Measurements from ENCODE around the gene B3GAT1. TPM values are rescaled to one million over a fixed set of nuclear protein-coding genes. Genes with fewer than 3 reads are reported as not detected.

B3GAT1 gene
- total RNA-seq, 4 donors from 2014 or later, result 0.14 to 0.16 TPM; not detected in 2

DNA sequence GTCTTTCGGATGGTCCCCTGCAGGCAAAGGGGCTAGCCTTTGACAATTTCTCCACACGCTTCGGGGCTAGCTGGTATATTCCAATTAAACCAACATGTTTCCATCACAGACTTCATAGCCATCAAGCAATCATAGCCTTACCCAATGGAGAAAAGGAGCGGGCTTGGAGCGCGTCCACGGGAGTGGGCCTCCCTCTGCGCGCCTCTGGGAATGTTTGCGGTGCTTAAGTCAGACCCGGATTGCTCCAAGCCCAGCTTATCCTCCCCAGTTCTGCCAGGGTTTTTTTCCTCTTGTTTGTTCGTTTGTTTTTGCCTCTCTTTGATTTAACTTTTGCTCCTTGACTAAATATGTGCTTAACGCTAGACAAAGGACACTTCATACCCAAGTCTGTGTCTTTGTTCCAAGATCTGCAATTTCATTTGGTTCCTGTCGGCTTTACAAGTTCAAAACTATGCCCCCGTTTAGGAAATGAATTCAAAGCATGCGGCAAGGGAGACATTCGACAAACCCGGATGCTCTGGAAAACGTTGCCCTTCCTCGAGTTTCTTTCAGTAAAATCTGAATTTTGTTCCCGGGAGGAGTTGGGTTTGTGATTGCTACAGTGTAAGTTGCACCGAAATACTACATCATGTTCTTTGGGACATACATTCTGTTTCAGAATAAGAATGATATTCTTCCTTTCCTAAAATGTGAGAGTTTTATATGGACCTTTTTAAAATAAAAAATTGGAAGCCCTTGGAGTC, 81.3 kb downstream of the B3GAT1 start:
- WGBS, 2 donors (ENCODE audit: low coverage in 1 of 2), result 44% methylated on average over 4 to 22 of the region's 22 CpGs
- peaks cover 9 to 25% (median 20%) of the 10 kb centered on the region in 4 donors for H3K4me1 ChIP-seq
- H3K27me3 ChIP-seq, result peaks cover 6% of the 10 kb centered on the region
- H3K27ac ChIP-seq, result peak overlapping the region; percentile 37 to 74 (median 63)
- peak overlapping the region in 3 of 4 donors; percentile 26 to 81 (median 64) for H3K4me3 ChIP-seq
- H3K9me3 ChIP-seq, result no peaks in the 10 kb centered on the region
- intact Hi-C loops (cut with DNase I; ENCODE audit: low total_unique reads), result no loop called here
- DNase-seq, result no peak
- TF ChIP-seq, protein P1, sequence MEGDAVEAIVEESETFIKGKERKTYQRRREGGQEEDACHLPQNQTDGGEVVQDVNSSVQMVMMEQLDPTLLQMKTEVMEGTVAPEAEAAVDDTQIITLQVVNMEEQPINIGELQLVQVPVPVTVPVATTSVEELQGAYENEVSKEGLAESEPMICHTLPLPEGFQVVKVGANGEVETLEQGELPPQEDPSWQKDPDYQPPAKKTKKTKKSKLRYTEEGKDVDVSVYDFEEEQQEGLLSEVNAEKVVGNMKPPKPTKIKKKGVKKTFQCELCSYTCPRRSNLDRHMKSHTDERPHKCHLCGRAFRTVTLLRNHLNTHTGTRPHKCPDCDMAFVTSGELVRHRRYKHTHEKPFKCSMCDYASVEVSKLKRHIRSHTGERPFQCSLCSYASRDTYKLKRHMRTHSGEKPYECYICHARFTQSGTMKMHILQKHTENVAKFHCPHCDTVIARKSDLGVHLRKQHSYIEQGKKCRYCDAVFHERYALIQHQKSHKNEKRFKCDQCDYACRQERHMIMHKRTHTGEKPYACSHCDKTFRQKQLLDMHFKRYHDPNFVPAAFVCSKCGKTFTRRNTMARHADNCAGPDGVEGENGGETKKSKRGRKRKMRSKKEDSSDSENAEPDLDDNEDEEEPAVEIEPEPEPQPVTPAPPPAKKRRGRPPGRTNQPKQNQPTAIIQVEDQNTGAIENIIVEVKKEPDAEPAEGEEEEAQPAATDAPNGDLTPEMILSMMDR (IDR thresholded peaks at IDR 0.05), result no peak
- TF ChIP-seq POLR2AphosphoS5 (IDR thresholded peaks at IDR 0.05) (no peak), POLR2A (IDR thresholded peaks at IDR 0.05) (no peak), EP300 (IDR thresholded peaks at IDR 0.05; ENCODE audit: low read depth) (no peak)
- in situ Hi-C loops (cut with MboI; ENCODE audit: low pct_ligation_motif_present in 1 of 4, low pct_unique_long_range_greater_than_20kb in 1 of 4, low sequenced_read_pairs in 3 of 4), result no loop called here
- H3K36me3 ChIP-seq, result no peaks in the 10 kb centered on the region

Other genes starting within 250 kb of the B3GAT1 start
- 10 to 100 TPM in 2 of 4 donors, 1 to 10 TPM in 2; 7.0 to 21.3 (median 13.8) TPM for gene NCAPD3, start 188.3 kb downstream of the B3GAT1 start, total RNA-seq
- 10 to 100 TPM; 32.8 to 49.4 (median 44.6) TPM for gene VPS26B, start 187.6 kb downstream of the B3GAT1 start, total RNA-seq
- 10 to 100 TPM; 16.1 to 39.3 (median 33.2) TPM for gene THYN1, start 158.9 kb downstream of the B3GAT1 start, total RNA-seq
- 10 to 100 TPM; 34.8 to 59.1 (median 45.7) TPM for gene ACAD8, start 158.7 kb downstream of the B3GAT1 start, total RNA-seq
- gene GLB1L3, start 135.9 kb downstream of the B3GAT1 start, total RNA-seq, result under 1 TPM in 1 of 4 donors, not detected in 3; 0.16 TPM
- gene GLB1L2, start 80.3 kb downstream of the B3GAT1 start, total RNA-seq, result 10 to 100 TPM; 26.2 to 39.5 (median 35.3) TPM

Measured in transverse colon (tissue), 4 donors.